GM12878 (cell line): ENCODE data around the gene KIF21B. TPM values are rescaled to one million over a fixed set of nuclear protein-coding genes. Genes with fewer than 3 reads are reported as not detected.

Experiments used
- ATAC-seq: fragments of 200-7000 bp; cut with Tn5 transposase; 3 replicates; pipeline ENCODE4 v1.9.1; 2020; ENCODE audit warnings: mild to moderate bottlenecking, moderate library complexity
- BruUV-seq: library from RNA; stranded (reverse); fragments of 400-500 nt; replicated peaks from 2 replicates; lab custom pipeline; 2021; lab: Mats Ljungman, UMichigan
- CTCF ChIA-PET: fragments of 300-600 bp; sonication (Branson Sonifier 250); formaldehyde crosslinking; extraction: SDS; loops from one replicate; lab custom pipeline; 2021; ENCODE audit warnings: inconsistent platforms; lab: Yijun Ruan, JAX
- POLR2A ChIA-PET: fragments of 350-600 bp; formaldehyde crosslinking; extraction: SDS; loops from one replicate; lab custom pipeline; 2021; ENCODE audit warnings: inconsistent platforms; lab: Charles Lee
- RAD21 ChIA-PET: fragments of 300-600 bp; sonication (Branson Sonifier 250); formaldehyde crosslinking; loops from one replicate; lab custom pipeline; 2023; ENCODE audit warnings: antibody characterized with exemption; ENCODE audit not compliant: unreplicated experiment; lab: Charles Lee
- SMC1A ChIA-PET: fragments of 300-600 bp; sonication (Branson Sonifier 250); formaldehyde crosslinking; loops from one replicate; lab custom pipeline; 2023; ENCODE audit not compliant: unreplicated experiment, uncharacterized antibody; lab: Charles Lee
- DNase-seq: peaks from one replicate; pipeline ENCODE4 v3.0.0-alpha.2; 2011; ENCODE audit warnings: low read depth, low spot score
- FAIRE-seq: peaks from 3 replicates; lab custom pipeline; 2011; peaks lifted over from hg19 to GRCh38; lab: Jason Lieb, UNC
- H2AFZ ChIP-seq: 2 replicates; pipeline ENCODE4 v1.6.0; 2011; ENCODE audit warnings: low read depth, low read length, control low read depth; ENCODE audit not compliant: control insufficient read depth
- H3K27ac ChIP-seq: 2 replicates; pipeline ENCODE4 v1.5.1; 2011; ENCODE audit warnings: control low read depth; ENCODE audit not compliant: control insufficient read depth, insufficient read depth
- H3K27me3 ChIP-seq, 2 experiments: replicated peaks in 1 of 2; 2 replicates each; pipeline versions ENCODE4 v1.6.0 to v1.6.1; 2011; ENCODE audit warnings: low read length in 1 of 2; ENCODE audit not compliant: control insufficient read depth in 2 of 2, insufficient read depth in 2 of 2
- H3K36me3 ChIP-seq, 2 experiments: 2 replicates each; pipeline ENCODE4 v1.5.1; 2011; ENCODE audit warnings: low read length in 1 of 2; ENCODE audit not compliant: control insufficient read depth in 2 of 2, insufficient read depth in 2 of 2
- H3K4me1 ChIP-seq: 2 replicates; pipeline ENCODE4 v1.6.1; 2011; ENCODE audit warnings: mild to moderate bottlenecking, low read length, moderate library complexity, mixed read lengths; ENCODE audit not compliant: control insufficient read depth, insufficient read depth
- H3K4me2 ChIP-seq: 2 replicates; pipeline ENCODE4 v1.6.0; 2011; ENCODE audit warnings: control low read depth; ENCODE audit not compliant: control insufficient read depth, insufficient read depth
- H3K4me3 ChIP-seq: fragments of 200-600 bp; sonication (generic); 2 replicates; pipeline ENCODE4 v1.5.1; 2016
- H3K79me2 ChIP-seq: 2 replicates; pipeline ENCODE4 v1.6.0; 2011; ENCODE audit warnings: low read length; ENCODE audit not compliant: control insufficient read depth, insufficient read depth
- H3K9ac ChIP-seq: 2 replicates; pipeline ENCODE4 v1.8.0; 2011; ENCODE audit warnings: low read length, control low read depth, mixed read lengths; ENCODE audit not compliant: control insufficient read depth, insufficient read depth
- H3K9me3 ChIP-seq: replicated peaks from 3 replicates; pipeline ENCODE4 v1.5.1; 2011; ENCODE audit warnings: mild to moderate bottlenecking, low read length; ENCODE audit not compliant: control insufficient read depth, insufficient read depth
- H4K20me1 ChIP-seq: 2 replicates; pipeline ENCODE4 v1.6.0; 2011; ENCODE audit not compliant: control insufficient read depth, insufficient read depth
- ATF7 ChIP-seq: fragments of 450-650 bp; IDR thresholded peaks from 2 replicates; pipeline ENCODE4 v1.6.1; 2016; ENCODE audit warnings: low read depth, mild to moderate bottlenecking
- BCL11A ChIP-seq: IDR thresholded peaks from 2 replicates; pipeline ENCODE4 v1.6.1; 2011; ENCODE audit warnings: low read depth, low read length
- CTCF ChIP-seq, 3 experiments: IDR thresholded peaks in 2 of 3; conservative IDR thresholded peaks in 1 of 3; 2 replicates each; pipeline ENCODE4 v1.5.1; 2011; ENCODE audit warnings: low read depth in 3 of 3, low read length in 3 of 3, mild to moderate bottlenecking in 3 of 3, control low read depth in 2 of 3, moderate library complexity in 2 of 3, inconsistent platforms in 1 of 3, mixed read lengths in 1 of 3; ENCODE audit not compliant: control insufficient read depth in 2 of 3, insufficient read depth in 1 of 3; ENCODE audit errors: extremely low read depth in 1 of 3
- HCFC1 ChIP-seq: fragments of 150-350 bp; IDR thresholded peaks from 2 replicates; pipeline ENCODE4 v1.6.1; 2014; ENCODE audit warnings: low read length
- HDAC6 ChIP-seq: fragments of 200-600 bp; sonication (generic); IDR thresholded peaks from one replicate; pipeline ENCODE4 v1.8.0; 2017; ENCODE audit warnings: antibody characterized with exemption; ENCODE audit not compliant: unreplicated experiment
- LARP7 ChIP-seq: fragments of 450-650 bp; IDR thresholded peaks from 2 replicates; pipeline ENCODE4 v1.6.1; 2017; ENCODE audit warnings: mild to moderate bottlenecking
- MTA3 ChIP-seq: IDR thresholded peaks from 2 replicates; pipeline ENCODE4 v1.6.1; 2012; ENCODE audit warnings: low read length, inconsistent platforms, borderline replicate concordance
- NFXL1 ChIP-seq: fragments of 450-650 bp; IDR thresholded peaks from 2 replicates; pipeline ENCODE4 v1.6.1; 2017; ENCODE audit warnings: antibody characterized with exemption, mild to moderate bottlenecking, borderline replicate concordance
- RFX5 ChIP-seq: IDR thresholded peaks from 2 replicates; pipeline ENCODE4 v1.6.1; 2011; ENCODE audit warnings: low read depth, low read length, improper control_type of control experiment
- SP1 ChIP-seq: IDR thresholded peaks from one replicate; pipeline ENCODE4 v1.6.1; 2011; ENCODE audit warnings: low read depth, low read length
- TARDBP ChIP-seq: IDR thresholded peaks from 2 replicates; pipeline ENCODE4 v1.6.1; 2016; ENCODE audit warnings: borderline replicate concordance
- ZBTB33 ChIP-seq: fragments of 450-650 bp; IDR thresholded peaks from 2 replicates; pipeline ENCODE4 v1.6.1; 2017; ENCODE audit warnings: mild to moderate bottlenecking
- ZNF622 ChIP-seq: fragments of 450-650 bp; IDR thresholded peaks from 2 replicates; pipeline ENCODE4 v1.6.1; 2017; ENCODE audit warnings: mild to moderate bottlenecking, inconsistent platforms
- ZZZ3 ChIP-seq: IDR thresholded peaks from 2 replicates; pipeline ENCODE4 v1.6.1; 2011; ENCODE audit warnings: low read depth; ENCODE audit not compliant: control insufficient read depth, insufficient read length
- WGBS: methylation state at CpG from one replicate; pipeline ENCODE4 v1.1.6; 2016; ENCODE audit warnings: low lambda C conversion rate; ENCODE audit not compliant: insufficient replicate concordance, insufficient coverage; ENCODE audit errors: missing lambda C conversion rate; 5-methylcytosine and 5-hydroxymethylcytosine counted together
- in situ Hi-C: fragments of 300-500 bp; cut with MboI; formaldehyde crosslinking; loops from 9 replicates; pipeline ENCODE4 v1.14.3; 2018; ENCODE audit warnings: mixed read lengths
- intact Hi-C: fragments of 100-400 bp; cut with micrococcal nuclease; formaldehyde crosslinking; loops from one replicate; pipeline ENCODE4 v1.14.2; 2022; ENCODE audit not compliant: unreplicated experiment
- polyA plus RNA-seq, 11 experiments: library from polyadenylated mRNA; depleted of rRNA in 4 of 11; unstranded in 6 of 11; stranded (reverse) in 5 of 11; fragments of >200 nt; fragmentation: Nextera tagmentation in 4 of 11; fragmentation: Illumina TruSeq in 1 of 11; extraction: Ambion mirVana in 4 of 11; extraction: Trizol in 1 of 11; gene quantifications; 1 replicate in 1 of 11; 2 replicates in 10 of 11; pipeline versions ENCODE4 v1.2.1 to v1.2.3, GENCODE V29; 2011 to 2016; ENCODE audit warnings: inconsistent platforms in 2 of 11, missing spikeins in 2 of 11, low read depth in 1 of 11
- total RNA-seq, 4 experiments: library from RNA; depleted of rRNA in 3 of 4; stranded (reverse); fragments of >200 nt in 3 of 4; fragmentation: Illumina TruSeq in 1 of 4; extraction: Trizol in 1 of 4; gene quantifications; 2 replicates each; pipeline versions ENCODE4 v1.2.1 to v1.2.3, GENCODE V29; 2013 to 2021
- TF ChIP-seq, protein P1 (sequence below): fragments of 450-650 bp; IDR thresholded peaks from 2 replicates; pipeline ENCODE4 v1.6.1; 2016; ENCODE audit warnings: mild to moderate bottlenecking
- TF ChIP-seq, protein P2 (sequence below): IDR thresholded peaks from 2 replicates; pipeline ENCODE4 v1.6.1; 2012; ENCODE audit warnings: low read length, inconsistent platforms
- TF ChIP-seq, protein P3 (sequence below): fragments of 450-650 bp; IDR thresholded peaks from 2 replicates; pipeline ENCODE4 v1.6.1; 2017; ENCODE audit warnings: low read depth, mild to moderate bottlenecking, moderate library complexity

The KIF21B gene
- total and polyA plus RNA-seq, 10 of the 15 experiments (the other 5 are each of a cell fraction or from before 2014, with no cell fraction given), result 2.3 to 47.7 (median 12.6) TPM

GRCh38 chr1:200999667-201000066 lies 23.8 kb downstream of the KIF21B start (continued):
- TF ChIP-seq, protein P1, sequence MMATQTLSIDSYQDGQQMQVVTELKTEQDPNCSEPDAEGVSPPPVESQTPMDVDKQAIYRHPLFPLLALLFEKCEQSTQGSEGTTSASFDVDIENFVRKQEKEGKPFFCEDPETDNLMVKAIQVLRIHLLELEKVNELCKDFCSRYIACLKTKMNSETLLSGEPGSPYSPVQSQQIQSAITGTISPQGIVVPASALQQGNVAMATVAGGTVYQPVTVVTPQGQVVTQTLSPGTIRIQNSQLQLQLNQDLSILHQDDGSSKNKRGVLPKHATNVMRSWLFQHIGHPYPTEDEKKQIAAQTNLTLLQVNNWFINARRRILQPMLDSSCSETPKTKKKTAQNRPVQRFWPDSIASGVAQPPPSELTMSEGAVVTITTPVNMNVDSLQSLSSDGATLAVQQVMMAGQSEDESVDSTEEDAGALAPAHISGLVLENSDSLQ, result no peak
- no peak for TF ChIP-seq ZZZ3
- TF ChIP-seq, protein P2, sequence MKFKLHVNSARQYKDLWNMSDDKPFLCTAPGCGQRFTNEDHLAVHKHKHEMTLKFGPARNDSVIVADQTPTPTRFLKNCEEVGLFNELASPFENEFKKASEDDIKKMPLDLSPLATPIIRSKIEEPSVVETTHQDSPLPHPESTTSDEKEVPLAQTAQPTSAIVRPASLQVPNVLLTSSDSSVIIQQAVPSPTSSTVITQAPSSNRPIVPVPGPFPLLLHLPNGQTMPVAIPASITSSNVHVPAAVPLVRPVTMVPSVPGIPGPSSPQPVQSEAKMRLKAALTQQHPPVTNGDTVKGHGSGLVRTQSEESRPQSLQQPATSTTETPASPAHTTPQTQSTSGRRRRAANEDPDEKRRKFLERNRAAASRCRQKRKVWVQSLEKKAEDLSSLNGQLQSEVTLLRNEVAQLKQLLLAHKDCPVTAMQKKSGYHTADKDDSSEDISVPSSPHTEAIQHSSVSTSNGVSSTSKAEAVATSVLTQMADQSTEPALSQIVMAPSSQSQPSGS, result no peak
- TF ChIP-seq TARDBP, result no peak
- TF ChIP-seq, protein P3, sequence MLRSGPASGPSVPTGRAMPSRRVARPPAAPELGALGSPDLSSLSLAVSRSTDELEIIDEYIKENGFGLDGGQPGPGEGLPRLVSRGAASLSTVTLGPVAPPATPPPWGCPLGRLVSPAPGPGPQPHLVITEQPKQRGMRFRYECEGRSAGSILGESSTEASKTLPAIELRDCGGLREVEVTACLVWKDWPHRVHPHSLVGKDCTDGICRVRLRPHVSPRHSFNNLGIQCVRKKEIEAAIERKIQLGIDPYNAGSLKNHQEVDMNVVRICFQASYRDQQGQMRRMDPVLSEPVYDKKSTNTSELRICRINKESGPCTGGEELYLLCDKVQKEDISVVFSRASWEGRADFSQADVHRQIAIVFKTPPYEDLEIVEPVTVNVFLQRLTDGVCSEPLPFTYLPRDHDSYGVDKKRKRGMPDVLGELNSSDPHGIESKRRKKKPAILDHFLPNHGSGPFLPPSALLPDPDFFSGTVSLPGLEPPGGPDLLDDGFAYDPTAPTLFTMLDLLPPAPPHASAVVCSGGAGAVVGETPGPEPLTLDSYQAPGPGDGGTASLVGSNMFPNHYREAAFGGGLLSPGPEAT, result no peak
- no peak for TF ChIP-seq NFXL1
- TF ChIP-seq HDAC6, result no peak

GRCh38 chr1:200998323-200998722 lies 25.2 kb downstream of the KIF21B start:
- 100% methylated on average over 10 of the region's 16 CpGs for WGBS
- TF ChIP-seq ZNF622 (no peak), CTCF (IDR thresholded peaks at IDR 0.05 in 2 of 3, conservative IDR thresholded peaks at IDR 0.05 in 1 of 3; ENCODE audit: control insufficient read depth in 2 of 3, extremely low read depth in 1 of 3, insufficient read depth in 1 of 3, low read depth in 3 of 3, low read length in 3 of 3) (no peak), LARP7 (no peak), BCL11A (no peak), MTA3 (no peak), ATF7 (no peak), HCFC1 (no peak), RFX5 (no peak), SP1 (no peak), ZBTB33 (no peak)

More at GRCh38 chr1:200998323-200998722, 25.2 kb downstream of the KIF21B start:
- intact Hi-C loops, result no loop called here
- no peak for ATAC-seq
- H2AFZ ChIP-seq, result no peak overlapping the region
- RAD21 ChIA-PET, result interaction anchor here (0.7 kb wide), 1 partner anchor 44 kb away, joined by 3 read pairs; no protein-coding TSS in a partner anchor
- H3K4me2 ChIP-seq, result no peak overlapping the region
- no peaks in the 10 kb centered on the region for H4K20me1 ChIP-seq
- H3K27ac ChIP-seq, result no peak overlapping the region
- POLR2A ChIA-PET, result no interaction called here
- no peaks in the 10 kb centered on the region for H3K9me3 ChIP-seq
- SMC1A ChIA-PET, result interaction anchor here (1.2 kb wide), 1 partner anchor 22 kb away, joined by 3 read pairs; no protein-coding TSS in a partner anchor
- DNase-seq, result no peak
- H3K27me3 ChIP-seq, result no peaks in the 10 kb centered on the region
- H3K36me3 ChIP-seq, result peaks cover 8 to 31% of the 10 kb centered on the region in 2 experiments; a peak in 3 of 4 replicates
- in situ Hi-C loops, result no loop called here
- no peaks in the 10 kb centered on the region for H3K4me1 ChIP-seq
- no TSS peak for BruUV-seq
- H3K79me2 ChIP-seq, result no peaks in the 10 kb centered on the region
- FAIRE-seq, result no peak
- H3K9ac ChIP-seq, result no peak overlapping the region
- no peak overlapping the region for H3K4me3 ChIP-seq
- CTCF ChIA-PET, result interaction anchor here (0.7 kb wide), 1 partner anchor 27 kb away, joined by 4 read pairs; no protein-coding TSS in a partner anchor
